GM12874 (cell line): ENCODE results near the gene CNPPD1.
A peak's percentile ranks its signal among the peaks of the same experiment; 100 is the strongest.

Experiments
- TF ChIP-seq, protein P1 (sequence below): IDR thresholded peaks from 2 replicates; pipeline ENCODE4 v1.5.1; 2011; ENCODE audit warnings: low read depth, mild to moderate bottlenecking, control low read depth, low read length, moderate library complexity; ENCODE audit not compliant: insufficient read depth

Gene CNPPD1

DNA sequence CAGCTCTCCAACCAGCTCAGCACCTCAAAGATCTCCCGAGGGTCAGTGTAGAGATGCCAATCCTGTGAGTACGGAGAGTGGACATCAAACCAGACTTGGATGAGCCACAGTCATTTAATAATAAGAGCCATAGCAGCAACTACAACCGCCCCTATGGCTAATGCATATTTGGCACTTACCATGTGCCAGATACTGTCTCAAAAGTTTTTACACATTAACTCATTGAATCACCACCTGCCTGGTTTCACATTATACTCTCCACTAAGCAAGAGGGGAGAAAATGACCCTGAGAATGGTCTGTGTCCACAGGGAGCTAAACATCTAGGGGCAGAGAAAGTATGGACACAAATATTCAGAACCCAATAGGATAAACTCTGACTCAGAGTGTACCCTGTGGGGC is 2.6 kb downstream of the CNPPD1 start:
- TF ChIP-seq, protein P1, sequence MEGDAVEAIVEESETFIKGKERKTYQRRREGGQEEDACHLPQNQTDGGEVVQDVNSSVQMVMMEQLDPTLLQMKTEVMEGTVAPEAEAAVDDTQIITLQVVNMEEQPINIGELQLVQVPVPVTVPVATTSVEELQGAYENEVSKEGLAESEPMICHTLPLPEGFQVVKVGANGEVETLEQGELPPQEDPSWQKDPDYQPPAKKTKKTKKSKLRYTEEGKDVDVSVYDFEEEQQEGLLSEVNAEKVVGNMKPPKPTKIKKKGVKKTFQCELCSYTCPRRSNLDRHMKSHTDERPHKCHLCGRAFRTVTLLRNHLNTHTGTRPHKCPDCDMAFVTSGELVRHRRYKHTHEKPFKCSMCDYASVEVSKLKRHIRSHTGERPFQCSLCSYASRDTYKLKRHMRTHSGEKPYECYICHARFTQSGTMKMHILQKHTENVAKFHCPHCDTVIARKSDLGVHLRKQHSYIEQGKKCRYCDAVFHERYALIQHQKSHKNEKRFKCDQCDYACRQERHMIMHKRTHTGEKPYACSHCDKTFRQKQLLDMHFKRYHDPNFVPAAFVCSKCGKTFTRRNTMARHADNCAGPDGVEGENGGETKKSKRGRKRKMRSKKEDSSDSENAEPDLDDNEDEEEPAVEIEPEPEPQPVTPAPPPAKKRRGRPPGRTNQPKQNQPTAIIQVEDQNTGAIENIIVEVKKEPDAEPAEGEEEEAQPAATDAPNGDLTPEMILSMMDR: no peak

DNA sequence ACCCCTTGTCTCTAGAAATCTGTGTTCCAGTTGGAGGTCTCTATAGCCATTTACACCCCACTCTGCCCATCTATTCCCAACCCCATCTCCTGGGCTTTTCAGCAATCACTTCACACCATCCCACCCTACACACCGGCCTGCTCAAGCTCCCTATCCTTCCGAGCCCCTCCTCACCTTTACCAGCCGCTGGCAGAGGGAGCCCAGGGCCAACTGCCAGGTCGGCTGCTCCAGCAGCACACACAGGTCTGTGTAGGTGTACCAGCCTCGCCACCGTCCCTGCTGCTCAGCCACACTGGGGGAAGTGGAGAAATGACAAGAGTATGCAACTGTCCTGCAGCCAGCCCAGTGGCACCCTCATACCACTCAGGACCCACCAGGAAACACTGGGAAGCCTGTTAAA is 3.5 kb downstream of the CNPPD1 start:
- TF ChIP-seq, protein P1: no peak

DNA sequence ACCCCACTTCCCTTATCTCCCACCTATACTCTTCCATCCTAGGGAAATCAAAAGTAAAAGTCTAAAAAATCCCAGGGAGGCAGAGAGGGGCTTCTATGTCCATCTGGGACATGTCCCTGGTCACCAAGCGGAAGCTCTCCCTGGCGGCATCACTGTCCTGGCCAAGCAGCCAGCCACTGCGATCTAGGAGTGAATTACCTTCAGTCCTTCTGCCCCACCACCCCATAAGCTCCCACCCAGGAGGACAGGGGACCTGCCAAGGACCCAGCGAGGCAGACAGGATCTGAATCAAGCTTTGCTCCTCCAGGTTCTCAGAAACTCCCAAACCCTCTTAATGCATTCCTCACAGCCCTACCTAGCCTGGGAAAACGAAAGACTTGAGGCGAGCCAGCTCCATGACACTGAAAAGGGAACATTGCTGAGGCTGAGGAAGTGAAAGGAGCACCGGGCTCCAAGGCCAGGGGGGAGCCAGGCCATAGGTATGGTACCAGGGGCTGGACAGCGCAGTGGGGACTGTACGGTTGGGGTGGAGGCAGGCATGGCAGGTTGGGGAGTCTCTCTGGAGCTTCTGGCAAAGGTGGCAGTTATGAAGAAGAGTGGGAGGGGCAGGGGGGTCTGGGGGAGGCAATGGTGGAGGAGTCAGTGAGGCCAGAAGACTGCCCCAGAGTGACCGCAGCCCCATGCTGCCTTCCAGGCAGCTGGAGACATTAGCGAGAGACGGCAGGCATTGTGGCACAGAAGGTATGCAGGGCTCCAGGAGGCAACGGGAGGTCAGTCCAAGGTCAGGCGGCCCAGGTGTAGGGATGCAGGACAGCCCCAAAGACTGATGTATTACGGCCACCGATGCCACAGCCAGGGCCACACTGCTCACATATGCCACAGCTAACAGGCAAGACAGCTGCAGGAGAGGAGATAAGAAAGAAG is 4.2 kb downstream of the CNPPD1 start:
- TF ChIP-seq, protein P1: no peak

DNA sequence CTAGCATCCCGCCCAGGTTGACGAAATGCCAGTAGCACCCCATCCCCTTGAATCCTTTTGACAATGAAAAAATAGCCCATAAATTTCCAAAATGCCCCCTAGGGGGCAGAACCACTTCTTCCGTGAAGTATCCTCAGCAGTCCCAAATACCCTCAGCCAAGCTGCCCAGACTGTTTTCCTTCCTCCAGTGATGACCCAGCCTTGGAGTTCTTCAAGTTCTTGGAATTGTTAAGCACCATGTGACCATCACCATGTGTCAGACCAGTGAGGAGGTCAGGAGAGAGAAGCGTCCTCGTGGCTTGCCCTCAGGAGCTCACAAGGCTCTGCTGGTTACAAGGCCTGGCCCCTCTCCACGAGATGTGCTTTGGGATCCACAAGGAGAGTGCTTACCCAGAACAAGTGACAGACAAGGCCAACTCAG is 5.5 kb downstream of the CNPPD1 start:
- TF ChIP-seq, protein P1: peak; percentile 57

DNA sequence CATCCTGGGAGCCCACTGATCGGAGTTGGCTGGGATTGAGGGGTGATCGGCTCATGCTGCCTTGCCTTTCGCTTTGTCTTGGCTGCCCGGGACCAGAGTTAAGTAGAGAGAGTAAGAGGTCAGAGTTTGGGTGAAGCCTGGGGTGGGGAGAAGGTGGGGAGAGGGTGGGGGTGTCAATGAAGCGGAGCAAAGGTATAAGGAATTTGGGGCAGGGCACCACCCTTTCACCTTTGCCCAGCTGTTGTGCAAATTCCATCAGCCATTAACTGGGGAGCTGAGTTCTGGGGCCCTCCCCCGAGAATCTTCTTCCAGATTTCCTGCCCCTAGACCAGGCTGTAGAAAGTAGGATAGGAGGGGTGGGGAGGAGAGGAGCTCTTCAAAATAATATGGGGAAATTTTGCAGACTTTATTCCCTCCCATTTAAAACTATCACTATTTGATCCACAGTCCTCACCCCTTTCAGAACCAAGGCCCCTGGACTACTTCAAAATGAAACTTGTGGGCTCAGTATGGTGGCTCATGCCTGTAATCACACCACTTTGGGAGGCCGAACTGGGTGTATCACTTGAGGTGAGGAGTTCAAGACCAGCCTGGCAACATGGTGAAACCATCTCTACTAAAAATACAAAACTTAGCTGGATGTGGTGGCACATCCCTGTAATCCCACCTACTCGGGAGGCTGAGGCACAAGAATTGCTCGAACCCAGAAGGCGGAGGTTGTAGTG is 6.6 kb downstream of the CNPPD1 start, which contains the start of gene SLC23A3:
Gene SLC23A3 (minus strand): TSS at position 100 of the 725 bp plus-strand sequence. CDS start 45 bp downstream, at position 55.
- TF ChIP-seq, protein P1: no peak

DNA sequence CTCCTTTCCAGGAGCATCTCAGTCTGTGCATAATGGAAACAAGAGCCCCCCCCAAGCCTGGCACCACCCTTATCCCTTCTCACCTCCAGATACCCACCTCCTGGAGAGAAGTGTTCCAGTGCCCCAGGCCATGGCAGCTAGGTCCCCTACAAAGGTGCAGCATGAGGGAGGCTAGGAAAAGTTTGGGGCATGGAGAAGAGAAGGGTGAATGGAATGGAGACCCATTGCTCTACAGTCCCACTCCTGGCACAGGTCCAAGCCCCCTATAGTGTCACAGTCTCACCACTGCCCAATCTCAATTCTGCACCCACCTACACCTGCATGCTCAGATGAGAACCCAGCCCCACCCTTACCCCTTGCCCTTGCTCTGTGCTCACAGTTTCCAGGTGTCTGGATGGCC is 7.8 kb downstream of the CNPPD1 start:
- TF ChIP-seq, protein P1: no peak

DNA sequence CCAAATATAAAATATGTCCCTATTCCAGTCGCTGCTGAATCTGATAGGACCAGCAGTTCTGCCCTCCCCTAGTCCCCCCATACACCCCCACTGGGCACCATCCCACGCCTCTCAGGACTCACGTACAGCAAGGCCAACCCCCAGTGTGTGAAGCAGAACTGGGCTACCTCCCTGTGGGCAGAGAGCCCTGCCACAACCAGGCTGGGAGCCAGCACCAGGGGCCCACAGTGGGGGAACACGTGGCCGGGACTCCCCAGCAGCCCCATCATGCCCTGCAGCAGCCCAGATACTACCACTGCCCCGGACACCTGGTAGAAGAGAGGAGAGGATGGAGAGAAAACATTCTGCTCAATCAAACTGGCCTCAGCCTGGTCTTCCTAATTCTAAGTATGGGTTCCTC is 8.2 kb downstream of the CNPPD1 start:
- TF ChIP-seq, protein P1: no peak
